ENCODE results near the gene RBM25. TPM values are rescaled to one million over a fixed set of nuclear protein-coding genes. Genes with fewer than 3 reads are reported as not detected.

RBM25 gene
- total RNA-seq, 1 donor from 2014 or later = 118 TPM

- TF ChIP-seq, protein P1, sequence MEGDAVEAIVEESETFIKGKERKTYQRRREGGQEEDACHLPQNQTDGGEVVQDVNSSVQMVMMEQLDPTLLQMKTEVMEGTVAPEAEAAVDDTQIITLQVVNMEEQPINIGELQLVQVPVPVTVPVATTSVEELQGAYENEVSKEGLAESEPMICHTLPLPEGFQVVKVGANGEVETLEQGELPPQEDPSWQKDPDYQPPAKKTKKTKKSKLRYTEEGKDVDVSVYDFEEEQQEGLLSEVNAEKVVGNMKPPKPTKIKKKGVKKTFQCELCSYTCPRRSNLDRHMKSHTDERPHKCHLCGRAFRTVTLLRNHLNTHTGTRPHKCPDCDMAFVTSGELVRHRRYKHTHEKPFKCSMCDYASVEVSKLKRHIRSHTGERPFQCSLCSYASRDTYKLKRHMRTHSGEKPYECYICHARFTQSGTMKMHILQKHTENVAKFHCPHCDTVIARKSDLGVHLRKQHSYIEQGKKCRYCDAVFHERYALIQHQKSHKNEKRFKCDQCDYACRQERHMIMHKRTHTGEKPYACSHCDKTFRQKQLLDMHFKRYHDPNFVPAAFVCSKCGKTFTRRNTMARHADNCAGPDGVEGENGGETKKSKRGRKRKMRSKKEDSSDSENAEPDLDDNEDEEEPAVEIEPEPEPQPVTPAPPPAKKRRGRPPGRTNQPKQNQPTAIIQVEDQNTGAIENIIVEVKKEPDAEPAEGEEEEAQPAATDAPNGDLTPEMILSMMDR (IDR thresholded peaks at IDR 0.05; ENCODE audit: partially characterized antibody, unreplicated experiment) = no peak
- Mint-ChIP-seq H3K27me3 (ENCODE audit: unreplicated experiment) (no peaks in the 10 kb centered on the region), H3K27ac (ENCODE audit: unreplicated experiment) (no peak overlapping the region), H3K36me3 (ENCODE audit: unreplicated experiment) (no peaks in the 10 kb centered on the region), H3K4me1 (ENCODE audit: low read depth, unreplicated experiment) (no peaks in the 10 kb centered on the region), H3K4me3 (ENCODE audit: unreplicated experiment) (no peak overlapping the region), H3K9me3 (ENCODE audit: unreplicated experiment) (no peaks in the 10 kb centered on the region)
- no peak for DNase-seq
Observed at GRCh38 chr14:73069585-73069984, 11.3 kb downstream of the RBM25 start.

DNA sequence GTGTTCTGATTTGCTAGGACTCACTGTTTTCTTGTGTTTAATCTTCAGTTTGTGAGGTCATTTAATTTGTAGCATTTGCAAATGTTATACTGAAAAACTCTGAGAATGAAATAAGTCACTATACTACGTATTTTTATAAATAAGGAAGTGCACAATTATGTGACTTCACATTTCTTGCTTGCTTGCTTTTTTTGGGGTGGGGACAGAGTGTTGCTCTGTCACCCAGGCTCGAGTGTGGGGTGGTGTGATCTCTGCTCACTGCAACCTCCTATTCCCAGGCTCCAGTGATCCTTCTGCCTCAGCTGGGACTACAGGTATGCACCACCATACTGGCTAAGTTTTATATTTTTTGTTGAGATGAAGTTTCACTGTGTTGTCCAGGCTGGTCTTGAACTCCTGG lies 32.7 kb downstream of the RBM25 start:
- TF ChIP-seq, protein P1 (IDR thresholded peaks at IDR 0.05; ENCODE audit: partially characterized antibody, unreplicated experiment) = no peak
- Mint-ChIP-seq H3K4me3 (ENCODE audit: unreplicated experiment) (no peak overlapping the region), H3K27me3 (ENCODE audit: unreplicated experiment) (peaks cover 2% of the 10 kb centered on the region), H3K27ac (ENCODE audit: unreplicated experiment) (no peak overlapping the region), H3K36me3 (ENCODE audit: unreplicated experiment) (no peaks in the 10 kb centered on the region), H3K4me1 (ENCODE audit: low read depth, unreplicated experiment) (no peaks in the 10 kb centered on the region), H3K9me3 (ENCODE audit: unreplicated experiment) (peaks cover 3% of the 10 kb centered on the region)
- no peak for DNase-seq

GRCh38 chr14:73097421-73097820 lies 39.1 kb downstream of the RBM25 start:
- Mint-ChIP-seq H3K27me3 (ENCODE audit: unreplicated experiment) (no peaks in the 10 kb centered on the region), H3K27ac (ENCODE audit: unreplicated experiment) (no peak overlapping the region), H3K4me3 (ENCODE audit: unreplicated experiment) (no peak overlapping the region), H3K4me1 (ENCODE audit: low read depth, unreplicated experiment) (no peaks in the 10 kb centered on the region), H3K36me3 (ENCODE audit: unreplicated experiment) (no peaks in the 10 kb centered on the region), H3K9me3 (ENCODE audit: unreplicated experiment) (no peaks in the 10 kb centered on the region)
- no peak for DNase-seq
- TF ChIP-seq, protein P1 (IDR thresholded peaks at IDR 0.05; ENCODE audit: partially characterized antibody, unreplicated experiment) = no peak

- Mint-ChIP-seq H3K4me3 (ENCODE audit: unreplicated experiment) (no peak overlapping the region), H3K27ac (ENCODE audit: unreplicated experiment) (peak overlapping the region; percentile 5), H3K9me3 (ENCODE audit: unreplicated experiment) (peaks cover 4% of the 10 kb centered on the region), H3K36me3 (ENCODE audit: unreplicated experiment) (no peaks in the 10 kb centered on the region), H3K27me3 (ENCODE audit: unreplicated experiment) (no peaks in the 10 kb centered on the region), H3K4me1 (ENCODE audit: low read depth, unreplicated experiment) (no peaks in the 10 kb centered on the region)
- DNase-seq = no peak
- TF ChIP-seq, protein P1 (IDR thresholded peaks at IDR 0.05; ENCODE audit: partially characterized antibody, unreplicated experiment) = no peak
Observed at GRCh38 chr14:73100334-73100733, 42.0 kb downstream of the RBM25 start.

GRCh38 chr14:73102806-73103497 lies 44.6 kb downstream of the RBM25 start:
- TF ChIP-seq, protein P1 (IDR thresholded peaks at IDR 0.05; ENCODE audit: partially characterized antibody, unreplicated experiment) = no peak
- no peak overlapping the region for H3K27ac Mint-ChIP-seq (ENCODE audit: unreplicated experiment)
- H3K4me1 Mint-ChIP-seq (ENCODE audit: low read depth, unreplicated experiment) = no peaks in the 10 kb centered on the region
- peaks cover 4% of the 10 kb centered on the region for H3K9me3 Mint-ChIP-seq (ENCODE audit: unreplicated experiment)
- H3K4me3 Mint-ChIP-seq (ENCODE audit: unreplicated experiment) = no peak overlapping the region
- no peak for DNase-seq
- no peaks in the 10 kb centered on the region for H3K27me3 Mint-ChIP-seq (ENCODE audit: unreplicated experiment)
- H3K36me3 Mint-ChIP-seq (ENCODE audit: unreplicated experiment) = no peaks in the 10 kb centered on the region

Measured in glutamatergic neuron (in vitro differentiated cells).